Adrenal gland (tissue), 12 donors: ENCODE results near the gene ELL. TPM values are rescaled to one million over a fixed set of nuclear protein-coding genes. Genes with fewer than 3 reads are reported as not detected.
A peak's percentile ranks its signal among the peaks of the same experiment; 100 is the strongest.

Experiments
- DNase-seq, 7 donors: peaks; one replicate each; pipeline ENCODE4 v3.0.0-alpha.2; 2019 to 2020
- H3K27ac ChIP-seq, 5 donors: fragments of 200-600 bp; sonication (generic) in 4 of 5; 1 replicate in 3 of 5; 2 replicates in 2 of 5; pipeline versions ENCODE4 v1.5.1 to v1.8.0; 2016 to 2020; ENCODE audit warnings: mild to moderate bottlenecking in 1 of 5
- H3K27me3 ChIP-seq: fragments of 200-600 bp; 2 replicates; pipeline ENCODE4 v1.8.0; 2021
- H3K36me3 ChIP-seq, 2 donors: fragments of 200-600 bp; replicated peaks in 1 of 2; 1 replicate in 1 of 2; 2 replicates in 1 of 2; pipeline versions ENCODE4 v1.5.1 to v1.8.0; 2018 to 2022
- H3K4me1 ChIP-seq, 2 donors: fragments of 200-600 bp; replicated peaks in 1 of 2; 1 replicate in 1 of 2; 2 replicates in 1 of 2; pipeline versions ENCODE4 v1.5.1 to v1.8.0; 2018 to 2021
- H3K4me3 ChIP-seq, 4 donors: fragments of 200-600 bp; sonication (generic) in 3 of 4; one replicate each; pipeline ENCODE4 v1.5.1; 2016 to 2018
- H3K9me3 ChIP-seq, 3 donors: fragments of 200-600 bp; sonication (generic) in 1 of 3; replicated peaks in 1 of 3; 1 replicate in 2 of 3; 2 replicates in 1 of 3; pipeline versions ENCODE4 v1.5.1 to v1.8.0; 2016 to 2021
- CTCF ChIP-seq, 6 experiments: fragments of 450-650 bp in 4 of 6; fragments of 200-600 bp in 2 of 6; sonication (generic) in 1 of 6; IDR thresholded peaks; 1 replicate in 5 of 6; 2 replicates in 1 of 6; pipeline versions ENCODE4 v1.5.1 to v1.8.0; 2016 to 2021; ENCODE audit warnings: antibody characterized with exemption in 6 of 6, mild to moderate bottlenecking in 2 of 6, moderate library complexity in 1 of 6
- POLR2A ChIP-seq, 2 donors: fragments of 450-650 bp; IDR thresholded peaks; one replicate each; pipeline ENCODE4 v1.6.1; 2017; ENCODE audit warnings: antibody characterized with exemption in 2 of 2, mild to moderate bottlenecking in 2 of 2, moderate library complexity in 1 of 2
- WGBS, 4 donors: extraction: QIAGEN DNeasy Blood & Tissue Kit in 2 of 4; methylation state at CpG; one replicate each; pipeline versions ENCODE4 v1.1.5 to v1.1.7; 2013 to 2017; 5-methylcytosine and 5-hydroxymethylcytosine counted together
- intact Hi-C, 2 donors: fragments of 100-400 bp; cut with DNase I; formaldehyde crosslinking; loops; one replicate each; pipeline versions ENCODE4 v1.14.1 to v1.15.0; 2022 to 2023
- polyA plus RNA-seq, 3 donors: library from polyadenylated mRNA; stranded (reverse); fragments of 200-250 nt in 2 of 3; fragments of 350-450 nt in 1 of 3; fragmentation: Illumina TruSeq in 1 of 3; extraction: RNeasy Lipid Tissue Mini Kit (QIAGEN cat#74804) in 1 of 3; gene quantifications; one replicate each; pipeline ENCODE4 v1.2.3, GENCODE V29; 2013 to 2014
- total RNA-seq, 9 donors: library from RNA; depleted of rRNA in 4 of 9; stranded (reverse); fragments of >200 nt in 4 of 9; fragments of 120-200 nt in 1 of 9; fragmentation: NEBNext Ultra II Directional in 1 of 9; extraction: Animal tissue kit (Norgen Biotek cat#: 25700) in 1 of 9; gene quantifications; one replicate each; pipeline versions ENCODE4 v1.1.0 to v1.2.4, GENCODE V29; 2013 to 2023
- donor health status: healthy with polysubstance abuse.
- donor health status: Bipolar disorder and iron deficiency.
- donor health status: DM: yes; HTN: yes; CAD: no.
- donor health status: DM: no; HTN: no; CAD: no.
- donor health status: DM: no; HTN: no; CAD: no.
- donor health status: DM: yes; HTN: yes; CAD: no.

The ELL gene
- total and polyA plus RNA-seq, 12 donors = 1.8 to 28.3 (median 13.8) TPM

GRCh38 chr19:18435842-18436670 lies 85.8 kb downstream of the ELL start:
- Histone ChIP-seq H3K27me3 (no peaks in the 10 kb centered on the region), H3K4me1 (peaks cover 29 to 39% of the 10 kb centered on the region in 2 donors), H3K27ac (peak overlapping the region in 2 of 5 donors; percentile 62 to 92), H3K9me3 (no peaks in the 10 kb centered on the region), H3K36me3 (no peaks in the 10 kb centered on the region), H3K4me3 (no peak overlapping the region)
- TF ChIP-seq POLR2A (IDR thresholded peaks at IDR 0.05) = no peak
- no peak for TF ChIP-seq CTCF (IDR thresholded peaks at IDR 0.05)
- DNase-seq = peak in 4 of 7 donors; percentile 11 to 69 (median 44)
- 78 to 86% (median 86%) methylated on average over 34 to 46 of the region's 46 CpGs for WGBS, 4 donors
- intact Hi-C loops = no loop called here

- intact Hi-C loops = no loop called here
- Histone ChIP-seq H3K4me1 (peaks cover 29 to 39% of the 10 kb centered on the region in 2 donors), H3K27me3 (no peaks in the 10 kb centered on the region), H3K9me3 (no peaks in the 10 kb centered on the region), H3K4me3 (no peak overlapping the region), H3K27ac (no peak overlapping the region), H3K36me3 (no peaks in the 10 kb centered on the region)
- peak in 4 of 7 donors; percentile 15 to 77 (median 48) for DNase-seq
- WGBS, 4 donors = 94 to 98% (median 95%) methylated on average over 18 to 49 of the region's 49 CpGs
- TF ChIP-seq POLR2A (IDR thresholded peaks at IDR 0.05) = no peak
These were observed 86.6 kb downstream of the ELL start for GRCh38 chr19:18435178-18435841.

- WGBS, 4 donors = 79 to 83% (median 81%) methylated on average over 11 to 21 of the region's 21 CpGs
- Histone ChIP-seq H3K4me3 (peak overlapping the region in 1 of 4 donors; percentile 77), H3K4me1 (peaks cover 30 to 42% of the 10 kb centered on the region in 2 donors), H3K36me3 (no peaks in the 10 kb centered on the region), H3K27ac (peak overlapping the region in 3 of 5 donors; percentile 61 to 86 (median 83)), H3K27me3 (no peaks in the 10 kb centered on the region), H3K9me3 (no peaks in the 10 kb centered on the region)
- TF ChIP-seq CTCF (IDR thresholded peaks at IDR 0.05) = no peak
- no peak for TF ChIP-seq POLR2A (IDR thresholded peaks at IDR 0.05)
- DNase-seq = peak in 5 of 7 donors; percentile 21 to 74 (median 51)
- intact Hi-C loops = no loop called here
These were observed 87.3 kb downstream of the ELL start for GRCh38 chr19:18434411-18435175.

GRCh38 chr19:18433735-18434398 lies 88.0 kb downstream of the ELL start:
- peaks cover 30 to 43% of the 10 kb centered on the region in 2 donors for H3K4me1 ChIP-seq
- DNase-seq = peak in 6 of 7 donors; percentile 34 to 72 (median 57)
- no peaks in the 10 kb centered on the region for H3K36me3 ChIP-seq
- H3K27ac ChIP-seq = peak overlapping the region in 4 of 5 donors; percentile 39 to 86 (median 72)
- peak overlapping the region in 2 of 4 donors; percentile 50 to 77 for H3K4me3 ChIP-seq
- 8 to 31% (median 9%) methylated on average over 8 to 59 of the region's 60 CpGs for WGBS, 4 donors
- TF ChIP-seq CTCF (IDR thresholded peaks at IDR 0.05) (no peak), POLR2A (IDR thresholded peaks at IDR 0.05) (no peak)
- no peaks in the 10 kb centered on the region for H3K9me3 ChIP-seq
- H3K27me3 ChIP-seq = no peaks in the 10 kb centered on the region
- intact Hi-C loops = no loop called here
